PFSK-1 (cell line): ENCODE data around the gene WDR36. TPM values are rescaled to one million over a fixed set of nuclear protein-coding genes. Genes with fewer than 3 reads are reported as not detected.

ENCODE experiments used
- FOXP2 ChIP-seq: optimal IDR thresholded peaks from 2 replicates; pipeline ENCODE3; 2011; ENCODE audit warnings: borderline replicate concordance, control low read depth, inconsistent platforms; ENCODE audit not compliant: insufficient read depth; ENCODE audit errors: extremely low read length, extremely low read depth
- POLR2AphosphoS5 ChIP-seq: IDR thresholded peaks from 2 replicates; pipeline ENCODE4 v1.6.1; 2012; ENCODE audit warnings: low read depth, mild to moderate bottlenecking, control low read depth, low read length, moderate library complexity
- SIN3A ChIP-seq: IDR thresholded peaks from 2 replicates; pipeline ENCODE4 v1.6.1; 2012; ENCODE audit warnings: mild to moderate bottlenecking, low read length, moderate library complexity, borderline replicate concordance; ENCODE audit not compliant: insufficient read depth
- TAF1 ChIP-seq: IDR thresholded peaks from 2 replicates; pipeline ENCODE4 v1.6.1; 2012; ENCODE audit warnings: low read length, control low read depth, borderline replicate concordance; ENCODE audit not compliant: insufficient read depth
- polyA plus RNA-seq: library from polyadenylated mRNA; unstranded; fragments of >200 nt; gene quantifications from one replicate; pipeline ENCODE4 v1.2.1, GENCODE V29; 2012; ENCODE audit warnings: low read depth, missing spikeins; ENCODE audit not compliant: insufficient read length
- TF ChIP-seq, protein P1 (sequence below), 2 experiments: IDR thresholded peaks; 2 replicates each; pipeline versions ENCODE4 v1.6.1 to v1.8.0; 2011 to 2012; ENCODE audit warnings: low read depth in 2 of 2, low read length in 2 of 2, control low read depth in 1 of 2, inconsistent platforms in 1 of 2, mild to moderate bottlenecking in 1 of 2, moderate library complexity in 1 of 2; ENCODE audit not compliant: insufficient read depth in 1 of 2

WDR36 gene
- 11.7 TPM for polyA plus RNA-seq

DNA sequence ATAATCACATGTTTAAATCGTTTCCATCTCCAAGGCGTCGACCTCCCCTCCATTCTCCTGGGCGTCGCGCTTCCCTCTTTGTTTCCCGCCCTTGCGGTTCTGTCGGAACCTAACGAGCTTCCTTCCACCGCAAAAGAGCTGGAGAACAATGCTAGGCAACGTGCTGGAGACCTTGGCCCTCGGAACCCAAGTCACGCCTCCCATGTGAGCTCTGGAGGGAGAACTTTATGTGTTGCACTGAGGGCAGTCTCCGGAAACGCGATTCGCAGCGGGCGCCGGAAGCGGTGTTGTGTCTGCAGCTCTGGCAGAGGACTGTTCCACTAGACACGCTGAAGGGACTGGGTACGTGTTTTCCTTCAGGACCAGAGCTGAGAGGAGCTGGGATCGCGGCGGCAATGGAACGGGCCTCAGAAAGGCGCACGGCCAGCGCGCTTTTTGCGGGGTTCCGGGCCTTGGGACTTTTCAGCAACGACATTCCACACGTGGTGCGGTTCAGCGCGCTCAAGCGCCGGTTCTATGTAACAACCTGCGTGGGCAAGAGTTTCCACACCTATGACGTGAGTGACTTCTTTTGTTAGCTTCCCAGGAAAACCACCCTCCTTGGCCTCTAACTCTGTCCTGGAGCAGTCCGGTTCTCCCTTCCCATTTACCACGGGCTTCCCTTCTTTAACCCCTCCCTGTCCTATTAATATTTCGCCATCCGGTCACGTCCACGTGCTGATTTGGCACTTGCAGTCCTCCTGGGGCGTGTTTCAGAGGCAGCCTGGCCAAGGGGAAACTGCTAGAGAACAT lies at the start of gene WDR36:
Gene WDR36 (plus strand): TSS at position 287 of the 792 bp plus-strand sequence. CDS start 109 bp downstream, at position 396.
- peak; percentile 89 for TF ChIP-seq TAF1
- peak; percentile 92; the same call in 1 of the 2 replicates for TF ChIP-seq SIN3A
- TF ChIP-seq, protein P1, sequence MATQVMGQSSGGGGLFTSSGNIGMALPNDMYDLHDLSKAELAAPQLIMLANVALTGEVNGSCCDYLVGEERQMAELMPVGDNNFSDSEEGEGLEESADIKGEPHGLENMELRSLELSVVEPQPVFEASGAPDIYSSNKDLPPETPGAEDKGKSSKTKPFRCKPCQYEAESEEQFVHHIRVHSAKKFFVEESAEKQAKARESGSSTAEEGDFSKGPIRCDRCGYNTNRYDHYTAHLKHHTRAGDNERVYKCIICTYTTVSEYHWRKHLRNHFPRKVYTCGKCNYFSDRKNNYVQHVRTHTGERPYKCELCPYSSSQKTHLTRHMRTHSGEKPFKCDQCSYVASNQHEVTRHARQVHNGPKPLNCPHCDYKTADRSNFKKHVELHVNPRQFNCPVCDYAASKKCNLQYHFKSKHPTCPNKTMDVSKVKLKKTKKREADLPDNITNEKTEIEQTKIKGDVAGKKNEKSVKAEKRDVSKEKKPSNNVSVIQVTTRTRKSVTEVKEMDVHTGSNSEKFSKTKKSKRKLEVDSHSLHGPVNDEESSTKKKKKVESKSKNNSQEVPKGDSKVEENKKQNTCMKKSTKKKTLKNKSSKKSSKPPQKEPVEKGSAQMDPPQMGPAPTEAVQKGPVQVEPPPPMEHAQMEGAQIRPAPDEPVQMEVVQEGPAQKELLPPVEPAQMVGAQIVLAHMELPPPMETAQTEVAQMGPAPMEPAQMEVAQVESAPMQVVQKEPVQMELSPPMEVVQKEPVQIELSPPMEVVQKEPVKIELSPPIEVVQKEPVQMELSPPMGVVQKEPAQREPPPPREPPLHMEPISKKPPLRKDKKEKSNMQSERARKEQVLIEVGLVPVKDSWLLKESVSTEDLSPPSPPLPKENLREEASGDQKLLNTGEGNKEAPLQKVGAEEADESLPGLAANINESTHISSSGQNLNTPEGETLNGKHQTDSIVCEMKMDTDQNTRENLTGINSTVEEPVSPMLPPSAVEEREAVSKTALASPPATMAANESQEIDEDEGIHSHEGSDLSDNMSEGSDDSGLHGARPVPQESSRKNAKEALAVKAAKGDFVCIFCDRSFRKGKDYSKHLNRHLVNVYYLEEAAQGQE (IDR thresholded peaks at IDR 0.05; ENCODE audit: insufficient read depth in 1 of 2, low read depth in 2 of 2, low read length in 2 of 2): no peak
- peak; percentile 98 for TF ChIP-seq FOXP2
- peak; percentile 93 for TF ChIP-seq POLR2AphosphoS5

DNA sequence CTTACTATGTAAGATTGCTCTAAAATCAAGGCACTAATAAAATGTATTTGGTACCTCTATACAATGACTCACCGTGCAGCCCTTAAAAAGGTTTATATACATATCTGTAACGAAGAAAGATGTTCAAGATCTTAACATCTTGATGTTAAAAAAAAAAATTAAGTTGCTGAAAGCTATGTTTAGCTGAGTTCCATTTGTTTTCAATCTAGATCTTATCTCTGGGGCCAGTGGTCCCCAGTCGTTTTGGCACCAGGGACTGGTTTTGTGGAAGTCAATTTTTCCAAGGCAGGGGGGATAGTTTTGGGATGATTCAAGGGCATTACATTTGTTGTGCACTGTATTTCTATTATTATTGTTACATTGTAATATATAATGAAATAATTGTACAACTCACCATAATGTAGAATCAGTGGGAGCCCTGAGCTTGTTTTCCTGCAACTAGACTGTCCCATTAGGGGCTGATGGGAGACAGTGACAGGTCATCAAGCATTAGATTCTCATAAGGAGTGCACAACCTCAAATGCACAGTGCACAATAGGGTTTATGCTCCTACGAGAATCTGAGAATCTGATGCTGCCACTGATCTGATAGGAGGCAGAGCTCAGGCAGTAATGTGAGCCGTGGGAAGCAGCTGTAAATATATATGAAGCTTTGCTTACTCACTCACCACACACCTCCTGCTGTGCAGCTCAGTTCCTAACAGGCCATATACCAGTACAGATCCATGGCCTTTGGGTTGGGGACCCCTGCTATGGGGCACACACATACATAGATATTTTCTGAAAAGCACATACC lies 48.2 kb upstream of the WDR36 start:
- TF ChIP-seq, protein P1 (IDR thresholded peaks at IDR 0.05; ENCODE audit: insufficient read depth in 1 of 2, low read depth in 2 of 2, low read length in 2 of 2): no peak
- TF ChIP-seq TAF1 (no peak), SIN3A (no peak), FOXP2 (no peak), POLR2AphosphoS5 (no peak)

- TF ChIP-seq FOXP2: no peak
- no peak for TF ChIP-seq TAF1
- TF ChIP-seq, protein P1 (IDR thresholded peaks at IDR 0.05; ENCODE audit: insufficient read depth in 1 of 2, low read depth in 2 of 2, low read length in 2 of 2): no peak
- no peak for TF ChIP-seq SIN3A
- no peak for TF ChIP-seq POLR2AphosphoS5
These were observed 34.1 kb upstream of the WDR36 start for GRCh38 chr5:111058064-111058463.

GRCh38 chr5:111060169-111060568 lies 32.0 kb upstream of the WDR36 start:
- TF ChIP-seq, protein P1 (IDR thresholded peaks at IDR 0.05; ENCODE audit: insufficient read depth in 1 of 2, low read depth in 2 of 2, low read length in 2 of 2): no peak
- TF ChIP-seq TAF1 (no peak), POLR2AphosphoS5 (no peak), FOXP2 (no peak), SIN3A (no peak)
